GM12864 (cell line): ENCODE measurements around the gene VWA3A.

ENCODE experiments used
- DNase-seq: peaks from one replicate; pipeline ENCODE4 v3.0.0-alpha.2; 2011; ENCODE audit warnings: low read depth
- H3K4me3 ChIP-seq: 2 replicates; pipeline ENCODE4 v1.5.1; 2011; ENCODE audit warnings: mild to moderate bottlenecking, low read depth, low read length, control low read depth
- CTCF ChIP-seq: IDR thresholded peaks from 2 replicates; pipeline ENCODE4 v1.5.1; 2011; ENCODE audit warnings: low read depth, mild to moderate bottlenecking, moderate library complexity, low read length, control low read depth, inconsistent platforms; ENCODE audit errors: missing control alignments

VWA3A gene

DNA sequence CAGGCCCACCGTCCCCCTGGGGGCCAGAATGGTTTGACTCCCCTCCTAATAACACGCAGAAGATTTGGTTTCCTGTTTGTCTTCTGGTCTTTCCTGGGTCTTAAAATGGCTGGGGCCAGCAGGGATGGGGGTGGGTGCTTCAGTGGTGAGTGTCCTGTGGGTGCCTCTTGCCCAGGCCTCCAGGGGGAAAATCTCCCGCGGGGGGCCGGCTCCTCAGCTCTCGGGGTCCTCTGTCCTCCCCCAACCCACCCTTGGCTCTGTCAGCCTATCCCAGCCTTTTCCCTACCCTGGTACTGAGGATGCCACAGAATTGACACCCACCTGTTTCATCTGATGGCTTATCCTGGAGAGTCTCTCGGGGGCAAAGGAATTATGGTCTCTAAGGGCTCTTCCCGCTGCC is 46.1 kb downstream of the VWA3A start:
- no peak for TF ChIP-seq CTCF
- no peak for DNase-seq
- no peak overlapping the region for H3K4me3 ChIP-seq

- no peak for TF ChIP-seq CTCF
- no peak overlapping the region for H3K4me3 ChIP-seq
- DNase-seq, result no peak
Observed at GRCh38 chr16:22139008-22139407, 46.7 kb downstream of the VWA3A start.

DNA sequence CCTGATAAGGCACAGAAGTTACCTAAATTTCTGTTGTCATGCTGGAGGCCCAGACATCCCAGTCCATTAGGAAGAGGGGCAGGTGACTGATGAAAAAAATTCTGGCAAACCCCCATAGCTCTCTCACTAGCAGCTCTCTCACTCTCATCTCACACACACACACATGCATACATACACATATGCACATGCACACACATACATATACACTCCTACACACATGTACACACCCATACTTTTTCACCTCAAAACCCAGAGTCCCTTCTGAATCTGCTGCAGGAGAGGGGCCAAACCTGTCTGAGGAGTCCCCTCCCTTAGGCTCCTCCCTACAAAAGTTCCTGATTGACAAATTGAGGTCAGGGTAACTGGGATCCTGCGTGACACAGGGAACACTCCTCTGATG is 47.4 kb downstream of the VWA3A start:
- DNase-seq, result no peak
- no peak for TF ChIP-seq CTCF
- no peak overlapping the region for H3K4me3 ChIP-seq

GRCh38 chr16:22141767-22142166 is 49.4 kb downstream of the VWA3A start:
- H3K4me3 ChIP-seq, result no peak overlapping the region
- TF ChIP-seq CTCF, result peak; percentile 65
- DNase-seq, result no peak

GRCh38 chr16:22144520-22144919 is 52.2 kb downstream of the VWA3A start:
- DNase-seq, result no peak
- H3K4me3 ChIP-seq, result no peak overlapping the region
- no peak for TF ChIP-seq CTCF

- no peak for DNase-seq
- TF ChIP-seq CTCF, result no peak
- no peak overlapping the region for H3K4me3 ChIP-seq
Observed at GRCh38 chr16:22147853-22148252, 55.5 kb downstream of the VWA3A start.

DNA sequence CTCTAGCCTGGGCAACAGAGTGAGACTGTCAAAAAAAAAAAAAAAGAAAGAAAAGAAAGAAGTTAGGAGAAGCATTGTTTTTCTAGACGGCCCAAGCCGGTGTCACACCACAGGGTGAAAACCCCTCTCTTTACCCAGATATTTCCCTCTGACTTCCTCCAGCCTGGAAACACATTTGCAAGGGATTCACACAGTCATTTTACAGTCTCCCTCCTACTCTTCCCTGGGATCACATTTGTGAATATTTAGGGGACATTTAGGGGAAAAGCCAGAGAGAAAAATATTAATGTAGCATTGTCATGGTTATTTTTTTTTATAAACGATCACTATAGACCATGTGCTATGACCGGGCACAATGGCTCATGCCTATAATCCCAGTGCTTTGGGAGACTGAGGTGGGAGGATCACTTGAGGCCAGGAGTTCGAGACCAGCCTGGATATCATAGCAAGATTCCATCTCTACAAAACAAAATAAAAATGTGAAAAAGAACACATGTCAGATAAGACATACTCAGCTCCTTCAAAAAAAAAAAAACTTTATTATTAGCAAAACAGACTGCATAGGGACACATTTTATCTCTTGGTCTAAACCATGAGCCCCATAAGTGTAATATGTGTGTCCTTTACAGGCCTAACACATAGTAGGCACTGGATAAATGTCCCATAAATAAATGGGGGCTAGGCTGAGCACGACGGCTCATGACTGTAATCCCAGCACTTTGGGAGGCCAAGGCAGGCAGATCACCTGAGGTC is 59.1 kb downstream of the VWA3A start:
- H3K4me3 ChIP-seq, result no peak overlapping the region
- DNase-seq, result no peak
- no peak for TF ChIP-seq CTCF
